Omental fat pad (tissue), 4 donors: ENCODE results near the gene LNP1. TPM values are rescaled to one million over a fixed set of nuclear protein-coding genes. Genes with fewer than 3 reads are reported as not detected.
A peak's percentile ranks its signal among the peaks of the same experiment; 100 is the strongest.

ENCODE experiments used
- ATAC-seq: fragments of 150-250 bp; one replicate; pipeline ENCODE4 v1.9.1; 2016; ENCODE audit warnings: mild to moderate bottlenecking, moderate library complexity; ENCODE audit not compliant: low FRiP score
- DNase-seq: peaks from one replicate; pipeline ENCODE4 v3.0.0-alpha.2; 2019; ENCODE audit warnings: low spot score
- total RNA-seq, 4 donors: library from RNA; depleted of rRNA; stranded (reverse); fragments of >200 nt; gene quantifications; one replicate each; pipeline ENCODE4 v1.1.0, GENCODE V29; 2016
- TF ChIP-seq, protein P1 (sequence below), 3 donors: fragments of 450-650 bp; IDR thresholded peaks; one replicate each; pipeline ENCODE4 v1.5.1; 2016 to 2017; ENCODE audit warnings: antibody characterized with exemption in 3 of 3, mild to moderate bottlenecking in 3 of 3, moderate library complexity in 2 of 3

LNP1 gene
- total RNA-seq, 4 donors from 2014 or later, result 1.2 to 5.7 (median 2.2) TPM

DNA sequence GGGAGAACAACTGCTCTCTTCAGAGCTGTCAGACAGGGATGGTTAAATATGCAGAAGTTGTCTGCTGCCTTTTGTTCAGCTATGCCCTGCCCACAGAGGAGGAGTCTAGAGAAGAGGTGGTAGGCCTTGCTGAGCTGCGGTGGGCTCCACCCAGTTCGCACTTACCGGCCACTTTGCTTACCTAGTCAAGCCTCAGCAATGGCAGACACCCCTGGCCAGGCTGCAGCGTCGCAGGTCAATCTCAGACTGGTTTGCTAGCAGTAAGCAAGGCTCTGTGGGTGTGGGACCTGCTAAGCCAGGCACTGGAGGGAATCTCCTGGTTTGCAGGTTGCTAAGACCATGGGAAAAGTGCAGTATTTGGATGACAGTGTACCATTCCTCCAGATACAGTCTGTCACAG lies 78.7 kb downstream of the LNP1 start:
- DNase-seq, result no peak
- no peak for ATAC-seq
- TF ChIP-seq, protein P1, sequence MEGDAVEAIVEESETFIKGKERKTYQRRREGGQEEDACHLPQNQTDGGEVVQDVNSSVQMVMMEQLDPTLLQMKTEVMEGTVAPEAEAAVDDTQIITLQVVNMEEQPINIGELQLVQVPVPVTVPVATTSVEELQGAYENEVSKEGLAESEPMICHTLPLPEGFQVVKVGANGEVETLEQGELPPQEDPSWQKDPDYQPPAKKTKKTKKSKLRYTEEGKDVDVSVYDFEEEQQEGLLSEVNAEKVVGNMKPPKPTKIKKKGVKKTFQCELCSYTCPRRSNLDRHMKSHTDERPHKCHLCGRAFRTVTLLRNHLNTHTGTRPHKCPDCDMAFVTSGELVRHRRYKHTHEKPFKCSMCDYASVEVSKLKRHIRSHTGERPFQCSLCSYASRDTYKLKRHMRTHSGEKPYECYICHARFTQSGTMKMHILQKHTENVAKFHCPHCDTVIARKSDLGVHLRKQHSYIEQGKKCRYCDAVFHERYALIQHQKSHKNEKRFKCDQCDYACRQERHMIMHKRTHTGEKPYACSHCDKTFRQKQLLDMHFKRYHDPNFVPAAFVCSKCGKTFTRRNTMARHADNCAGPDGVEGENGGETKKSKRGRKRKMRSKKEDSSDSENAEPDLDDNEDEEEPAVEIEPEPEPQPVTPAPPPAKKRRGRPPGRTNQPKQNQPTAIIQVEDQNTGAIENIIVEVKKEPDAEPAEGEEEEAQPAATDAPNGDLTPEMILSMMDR (IDR thresholded peaks at IDR 0.05), result no peak

DNA sequence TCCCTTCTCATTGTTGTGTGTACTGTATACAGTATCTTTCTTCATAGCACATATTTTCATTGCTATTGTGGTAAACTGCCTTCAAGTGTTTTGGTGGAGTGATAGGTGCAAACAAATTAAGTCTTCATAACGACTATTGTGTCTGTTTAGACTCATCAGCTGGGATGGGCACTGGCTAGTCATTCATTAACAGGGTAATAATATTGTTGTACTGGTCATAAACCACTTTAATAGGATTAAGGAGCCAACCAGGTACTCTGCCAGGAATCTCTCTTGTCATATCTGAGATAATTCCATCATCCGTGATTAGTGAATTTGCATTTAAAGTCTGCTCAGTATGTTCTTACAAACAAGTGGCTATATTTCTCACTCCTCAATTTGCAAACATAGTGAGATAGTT lies 80.8 kb downstream of the LNP1 start:
- TF ChIP-seq, protein P1 (IDR thresholded peaks at IDR 0.05), result no peak
- ATAC-seq (no peak), DNase-seq (no peak)

DNA sequence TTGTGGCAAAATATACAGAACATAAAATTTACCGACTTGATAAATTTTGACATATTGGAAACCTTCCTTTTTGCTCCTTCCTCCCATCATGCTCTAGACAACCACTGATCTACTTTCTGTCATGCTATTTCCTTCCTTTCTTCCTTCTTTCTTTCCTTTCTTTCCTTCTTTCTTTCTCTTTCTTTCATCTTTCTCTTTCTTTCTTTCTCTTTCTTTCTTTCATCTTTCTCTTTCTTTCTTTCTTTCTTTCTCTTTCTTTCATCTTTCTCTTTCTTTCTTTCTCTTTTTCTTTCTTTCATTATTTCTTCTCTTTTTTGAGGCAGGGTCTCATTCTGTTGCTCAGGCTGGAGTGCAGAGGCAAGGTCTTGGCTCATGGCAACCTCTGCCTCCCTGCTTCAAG lies 82.2 kb downstream of the LNP1 start:
- TF ChIP-seq, protein P1 (IDR thresholded peaks at IDR 0.05), result no peak
- ATAC-seq, result no peak

DNA sequence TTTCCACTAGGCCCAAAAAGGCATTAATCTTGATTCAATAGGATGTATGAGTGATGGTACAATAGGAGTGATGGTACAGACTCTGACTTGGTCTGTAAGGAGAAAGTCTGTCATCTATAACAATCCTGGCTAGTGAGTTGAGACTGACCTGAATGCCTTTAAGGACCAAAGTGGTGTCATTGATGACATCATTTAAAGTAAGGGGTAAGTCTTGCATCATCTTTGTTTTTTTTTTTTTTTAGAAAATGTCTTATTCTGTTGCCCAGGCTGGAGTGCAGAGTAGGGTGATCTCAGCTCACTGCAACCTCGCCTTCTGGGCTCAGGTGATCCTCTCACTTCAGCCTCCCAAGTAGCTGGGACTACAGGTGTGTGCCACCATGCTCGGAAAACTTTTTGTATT lies 85.5 kb downstream of the LNP1 start:
- TF ChIP-seq, protein P1 (IDR thresholded peaks at IDR 0.05), result no peak
- no peak for ATAC-seq
- no peak for DNase-seq

More for the DNA sequence above, 82.2 kb downstream of the LNP1 start:
- DNase-seq, result no peak

DNA sequence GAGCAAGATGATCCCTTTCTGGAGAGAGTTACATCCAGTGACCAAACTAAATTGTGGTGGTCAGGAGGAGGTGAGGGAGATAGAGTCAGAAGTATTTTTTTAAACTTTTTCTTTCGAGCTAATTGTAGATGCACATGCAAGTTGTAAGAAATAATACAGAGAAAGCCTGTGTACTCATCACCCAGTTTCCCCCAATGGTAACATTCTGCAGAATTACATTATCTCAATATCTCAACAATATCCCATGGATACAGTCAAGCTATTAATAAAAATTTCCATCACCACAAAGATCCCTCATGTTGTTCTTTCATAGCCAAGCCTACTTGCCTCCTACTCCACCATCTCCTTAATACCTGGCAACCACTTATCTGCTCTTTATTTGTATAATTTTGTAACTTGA lies 87.8 kb downstream of the LNP1 start:
- TF ChIP-seq, protein P1 (IDR thresholded peaks at IDR 0.05), result no peak
- ATAC-seq, result no peak
- DNase-seq, result no peak

DNA sequence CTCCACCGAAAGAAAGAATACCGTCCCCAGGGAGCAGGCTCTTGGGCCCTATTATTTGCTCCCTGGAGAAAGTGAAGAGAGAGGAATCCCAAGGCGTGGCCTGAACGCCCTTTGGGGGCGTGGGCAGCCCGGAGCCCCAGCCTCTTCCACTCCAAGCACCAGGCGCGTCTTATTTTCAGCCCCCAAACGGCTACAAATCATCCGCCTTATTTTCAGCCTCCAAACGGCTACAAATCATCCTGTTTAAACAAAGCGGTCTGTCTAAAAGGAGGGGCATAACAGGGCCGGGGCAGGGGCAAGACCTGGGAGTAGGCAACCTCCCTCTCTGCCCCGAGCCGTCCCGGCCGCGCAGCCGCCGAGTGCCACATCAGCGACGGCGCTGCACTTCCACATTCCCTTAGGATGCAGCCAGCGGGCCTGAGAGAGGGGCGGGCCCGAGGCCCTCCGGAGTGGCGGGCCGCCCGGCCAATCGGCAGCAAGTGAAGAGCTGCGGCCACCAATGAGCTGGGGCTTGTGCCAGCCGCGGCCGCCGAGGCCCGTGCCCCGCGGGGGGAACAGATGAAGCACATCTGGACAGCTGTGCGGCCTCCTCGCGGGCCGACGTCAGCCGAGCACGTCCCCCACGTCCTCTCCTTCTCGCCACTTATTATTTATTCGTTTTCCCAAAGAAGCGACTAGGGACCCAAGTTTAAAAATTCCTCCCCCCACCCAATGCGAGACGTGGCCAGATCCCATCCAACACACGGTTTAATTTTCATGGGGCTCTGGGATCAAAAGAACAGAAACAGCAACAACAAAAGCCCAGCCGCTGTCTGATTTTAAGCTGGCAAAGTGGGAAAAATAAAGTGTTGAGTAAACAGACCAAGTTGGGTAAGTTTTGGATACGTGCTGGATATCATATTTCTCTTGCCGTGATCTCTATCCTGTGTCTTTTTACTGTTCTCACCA lies 91.0 kb downstream of the LNP1 start, which contains the start of gene TMEM45A:
TMEM45A (plus strand) TSS at position 561 of the 948 bp plus-strand sequence. CDS start 62,593 bp downstream, outside the sequence.
- DNase-seq (peak; percentile 90), ATAC-seq (peak; percentile 100)
- TF ChIP-seq, protein P1 (IDR thresholded peaks at IDR 0.05), result no peak
